Measurements from ENCODE around the gene SMAD6.

GRCh38 chr15:66721501-66721937 lies 19.5 kb downstream of the SMAD6 start:
- TF ChIP-seq POLR2A (IDR thresholded peaks at IDR 0.05), result no peak
- no peak for TF ChIP-seq CTCF (IDR thresholded peaks at IDR 0.05)
